ENCODE measurements around the gene SEMG1.

SEMG1 gene

GRCh38 chr20:45226287-45226686, 19.5 kb downstream of the SEMG1 start:
- DNase-seq, result no peak

GRCh38 chr20:45229264-45230056, 22.6 kb downstream of the SEMG1 start:
- DNase-seq, result no peak

- DNase-seq, result no peak
These were observed 23.8 kb downstream of the SEMG1 start for GRCh38 chr20:45230631-45231030.

GRCh38 chr20:45235995-45236394, 29.2 kb downstream of the SEMG1 start:
- DNase-seq, result no peak

GRCh38 chr20:45238139-45238538, 31.3 kb downstream of the SEMG1 start:
- no peak for DNase-seq

GRCh38 chr20:45246109-45246508, 39.3 kb downstream of the SEMG1 start:
- no peak for DNase-seq

GRCh38 chr20:45247865-45248264, 41.0 kb downstream of the SEMG1 start:
- DNase-seq, result no peak

- DNase-seq, result no peak
These were observed 41.8 kb downstream of the SEMG1 start for GRCh38 chr20:45248609-45249008.

GRCh38 chr20:45251884-45252560, 45.2 kb downstream of the SEMG1 start:
- DNase-seq, result no peak

- DNase-seq, result no peak
These were observed 46.4 kb downstream of the SEMG1 start for GRCh38 chr20:45253261-45253660.

- no peak for DNase-seq
These were observed 47.8 kb downstream of the SEMG1 start, which contains the start of gene SLPI for GRCh38 chr20:45254383-45255262. SLPI (minus strand) TSS chr20:45254564; CDS start chr20:45254543, 21 bp downstream.

GRCh38 chr20:45257161-45257560, 50.3 kb downstream of the SEMG1 start:
- no peak for DNase-seq

- no peak for DNase-seq
These were observed 50.9 kb downstream of the SEMG1 start for GRCh38 chr20:45257711-45258110.

GRCh38 chr20:45258259-45258658, 51.4 kb downstream of the SEMG1 start:
- no peak for DNase-seq

- DNase-seq, result no peak
These were observed 51.8 kb downstream of the SEMG1 start for GRCh38 chr20:45258664-45259063.
